Keratinocyte (primary cell): Measurements from ENCODE around the gene SEC61A2. TPM values are rescaled to one million over a fixed set of nuclear protein-coding genes. Genes with fewer than 3 reads are reported as not detected.
"Not testable (repeated sequence)": the region's sequence is repeated elsewhere in the genome, so short reads cannot be mapped to it uniquely, and the experiment has no call there.

ENCODE experiments used
- DNase-seq: peaks from one replicate; pipeline ENCODE4 v3.0.0-alpha.2; 2011; ENCODE audit warnings: low read depth, missing footprints, low spot score
- FAIRE-seq: peaks from 2 replicates; lab custom pipeline; 2011; peaks lifted over from hg19 to GRCh38; lab: Jason Lieb, UNC
- H2AFZ ChIP-seq: 2 replicates; pipeline ENCODE4 v1.6.0; 2012; ENCODE audit warnings: low read length, control low read depth, inconsistent platforms; ENCODE audit not compliant: control insufficient read depth
- H3K27ac ChIP-seq: 2 replicates; pipeline ENCODE4 v1.5.1; 2011; ENCODE audit warnings: low read length; ENCODE audit not compliant: control insufficient read depth, insufficient read depth
- H3K27me3 ChIP-seq: 3 replicates; pipeline ENCODE4 v1.6.0; 2011; ENCODE audit warnings: low read length; ENCODE audit not compliant: control insufficient read depth, insufficient read depth; ENCODE audit errors: extremely low read depth
- H3K36me3 ChIP-seq, 2 experiments: 2 replicates in 1 of 2; 3 replicates in 1 of 2; pipeline ENCODE4 v1.5.1; 2011; ENCODE audit warnings: low read length in 2 of 2, mild to moderate bottlenecking in 1 of 2; ENCODE audit not compliant: control insufficient read depth in 2 of 2, insufficient read depth in 2 of 2; ENCODE audit errors: extremely low read depth in 1 of 2
- H3K4me1 ChIP-seq: 3 replicates; pipeline ENCODE4 v1.5.1; 2011; ENCODE audit warnings: low read length; ENCODE audit not compliant: control insufficient read depth, insufficient read depth; ENCODE audit errors: extremely low read depth
- H3K4me2 ChIP-seq: 3 replicates; pipeline ENCODE4 v1.6.0; 2011; ENCODE audit warnings: low read depth, low read length; ENCODE audit not compliant: control insufficient read depth, insufficient read depth; ENCODE audit errors: extremely low read depth
- H3K4me3 ChIP-seq, 3 experiments: fragments of 200-600 bp in 1 of 3; sonication (generic) in 1 of 3; 2 replicates in 2 of 3; 3 replicates in 1 of 3; pipeline ENCODE4 v1.5.1; 2011 to 2016; ENCODE audit warnings: low read length in 3 of 3, mild to moderate bottlenecking in 3 of 3, control low read depth in 2 of 3, inconsistent platforms in 1 of 3, low read depth in 1 of 3, mixed read lengths in 1 of 3, mixed run types in 1 of 3, moderate library complexity in 1 of 3; ENCODE audit not compliant: control insufficient read depth in 2 of 3, insufficient read depth in 2 of 3; ENCODE audit errors: extremely low read depth in 1 of 3
- H3K79me2 ChIP-seq: 2 replicates; pipeline ENCODE4 v1.6.0; 2012; ENCODE audit warnings: low read length; ENCODE audit not compliant: control insufficient read depth, insufficient read depth
- H3K9ac ChIP-seq: 3 replicates; pipeline ENCODE4 v1.6.0; 2011; ENCODE audit warnings: low read length; ENCODE audit not compliant: control insufficient read depth, insufficient read depth; ENCODE audit errors: extremely low read depth
- H3K9me1 ChIP-seq: 3 replicates; pipeline ENCODE4 v1.6.0; 2011; ENCODE audit warnings: low read length; ENCODE audit not compliant: control insufficient read depth, insufficient read depth; ENCODE audit errors: extremely low read depth
- H3K9me3 ChIP-seq: 2 replicates; pipeline ENCODE4 v1.5.1; 2012; ENCODE audit warnings: low read depth, low read length; ENCODE audit not compliant: control insufficient read depth
- H4K20me1 ChIP-seq: 3 replicates; pipeline ENCODE4 v1.6.0; 2011; ENCODE audit warnings: low read length; ENCODE audit not compliant: control insufficient read depth, insufficient read depth; ENCODE audit errors: extremely low read depth
- EZH2 ChIP-seq: IDR thresholded peaks from one replicate; pipeline ENCODE4 v1.6.1; 2012; ENCODE audit warnings: inconsistent platforms, mild to moderate bottlenecking, low read length, moderate library complexity
- dilution Hi-C: fragments of 300-500 bp; cut with MboI; formaldehyde crosslinking; loops from one replicate; pipeline ENCODE4 v1.7.0; 2020; ENCODE audit warnings: low sequenced_read_pairs; ENCODE audit not compliant: extremely low pct_ligation_motif_present
- polyA plus RNA-seq, 5 experiments: library from polyadenylated mRNA; depleted of rRNA in 3 of 5; stranded (reverse) in 3 of 5; stranded (forward) in 1 of 5; unstranded in 1 of 5; fragments of >200 nt; gene quantifications; 1 replicate in 1 of 5; 2 replicates in 3 of 5; 3 replicates in 1 of 5; pipeline versions ENCODE4 v1.2.1 to v1.2.3, GENCODE V29; 2011 to 2012; ENCODE audit warnings: missing spikeins in 2 of 5, low read depth in 1 of 5, low replicate concordance in 1 of 5
- TF ChIP-seq, protein P1 (sequence below), 3 experiments: IDR thresholded peaks in 1 of 3; conservative IDR thresholded peaks in 1 of 3; optimal IDR thresholded peaks in 1 of 3; 2 replicates in 2 of 3; 3 replicates in 1 of 3; pipeline versions ENCODE3 to v1.5.1; 2011; ENCODE audit warnings: low read length in 3 of 3, mild to moderate bottlenecking in 3 of 3, moderate library complexity in 2 of 3, control low read depth in 1 of 3, inconsistent platforms in 1 of 3; ENCODE audit not compliant: insufficient read depth in 2 of 3; ENCODE audit errors: extremely low read depth in 1 of 3

SEC61A2 gene
- polyA plus RNA-seq, 1 donor (not counting 4 experiments of a cell fraction or from before 2014, with no cell fraction given), result 13.7 TPM

DNA sequence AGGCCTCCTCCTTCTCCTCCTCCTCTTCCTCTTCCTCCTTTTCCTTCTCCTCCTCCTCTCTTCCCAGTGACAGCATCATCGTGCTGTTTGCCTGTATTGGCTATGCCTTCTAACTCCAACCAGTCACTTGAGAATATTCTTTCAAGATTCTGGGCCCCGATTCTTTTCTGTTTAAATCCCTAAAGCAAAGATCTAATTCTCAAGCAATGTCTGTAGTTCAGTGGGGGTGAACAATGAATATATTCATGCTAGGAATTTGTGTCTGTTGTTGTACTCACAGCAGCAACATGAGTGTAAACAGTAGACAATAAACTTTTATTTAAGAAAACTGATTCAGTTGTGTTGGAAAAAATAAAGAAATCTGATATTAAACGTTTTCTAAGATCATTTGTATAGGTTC lies 35.6 kb downstream of the SEC61A2 start:
- Histone ChIP-seq H3K79me2 (no peaks in the 10 kb centered on the region), H4K20me1 (peaks cover 2% of the 10 kb centered on the region), H3K9me1 (no peaks in the 10 kb centered on the region), H3K9me3 (no peaks in the 10 kb centered on the region), H3K27ac (no peak overlapping the region), H3K27me3 (no peaks in the 10 kb centered on the region), H3K4me3 (no peak overlapping the region), H2AFZ (no peak overlapping the region), H3K4me2 (no peak overlapping the region), H3K36me3 (peaks cover 6 to 10% of the 10 kb centered on the region in 2 experiments), H3K9ac (no peak overlapping the region), H3K4me1 (no peaks in the 10 kb centered on the region)
- dilution Hi-C loops, result no loop called here
- no peak for FAIRE-seq
- no peak for DNase-seq
- TF ChIP-seq, protein P1, sequence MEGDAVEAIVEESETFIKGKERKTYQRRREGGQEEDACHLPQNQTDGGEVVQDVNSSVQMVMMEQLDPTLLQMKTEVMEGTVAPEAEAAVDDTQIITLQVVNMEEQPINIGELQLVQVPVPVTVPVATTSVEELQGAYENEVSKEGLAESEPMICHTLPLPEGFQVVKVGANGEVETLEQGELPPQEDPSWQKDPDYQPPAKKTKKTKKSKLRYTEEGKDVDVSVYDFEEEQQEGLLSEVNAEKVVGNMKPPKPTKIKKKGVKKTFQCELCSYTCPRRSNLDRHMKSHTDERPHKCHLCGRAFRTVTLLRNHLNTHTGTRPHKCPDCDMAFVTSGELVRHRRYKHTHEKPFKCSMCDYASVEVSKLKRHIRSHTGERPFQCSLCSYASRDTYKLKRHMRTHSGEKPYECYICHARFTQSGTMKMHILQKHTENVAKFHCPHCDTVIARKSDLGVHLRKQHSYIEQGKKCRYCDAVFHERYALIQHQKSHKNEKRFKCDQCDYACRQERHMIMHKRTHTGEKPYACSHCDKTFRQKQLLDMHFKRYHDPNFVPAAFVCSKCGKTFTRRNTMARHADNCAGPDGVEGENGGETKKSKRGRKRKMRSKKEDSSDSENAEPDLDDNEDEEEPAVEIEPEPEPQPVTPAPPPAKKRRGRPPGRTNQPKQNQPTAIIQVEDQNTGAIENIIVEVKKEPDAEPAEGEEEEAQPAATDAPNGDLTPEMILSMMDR (optimal IDR thresholded peaks at IDR 0.05 in 1 of 3, IDR thresholded peaks at IDR 0.05 in 1 of 3, conservative IDR thresholded peaks at IDR 0.05 in 1 of 3; ENCODE audit: extremely low read depth in 1 of 3, insufficient read depth in 2 of 3, low read length in 3 of 3), result no peak
- no peak for TF ChIP-seq EZH2

DNA sequence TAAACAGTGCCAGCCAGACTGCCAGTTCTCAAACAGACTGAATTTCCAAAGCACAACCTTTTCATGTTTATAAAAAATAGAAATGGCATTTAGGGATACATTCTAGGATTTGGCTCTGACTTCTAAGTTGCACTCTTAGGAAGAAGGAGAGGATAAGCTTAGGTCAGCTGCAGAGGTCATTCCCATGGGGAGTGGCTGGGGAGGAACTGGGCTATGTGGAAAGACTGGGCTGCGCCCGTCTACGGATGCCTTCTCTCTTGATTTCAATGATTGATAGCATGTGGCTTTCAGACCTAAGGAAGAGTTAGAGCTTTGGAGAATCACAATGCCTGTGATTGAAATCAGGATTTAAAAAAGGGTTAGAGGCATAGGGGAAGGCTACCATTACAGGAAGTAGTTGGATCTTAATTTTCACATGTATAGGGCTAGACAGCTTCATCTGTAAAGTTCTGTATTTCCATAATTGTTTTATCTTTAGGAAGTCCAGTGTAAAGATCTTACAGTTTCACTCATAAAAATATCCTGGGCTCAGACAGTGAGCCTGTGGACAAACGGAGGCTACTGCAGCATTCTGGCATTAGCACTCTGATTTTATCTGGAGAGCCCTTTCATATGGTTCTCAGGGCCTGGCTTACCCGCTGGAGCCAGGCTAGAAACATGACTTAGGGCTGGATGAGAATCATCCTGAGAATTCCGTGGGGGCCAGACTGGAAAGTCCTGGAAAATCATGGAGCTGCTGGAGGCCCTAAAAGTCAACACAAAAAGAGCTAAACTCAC lies 36.7 kb downstream of the SEC61A2 start:
- Histone ChIP-seq H3K4me3 (no peak overlapping the region), H3K4me2 (no peak overlapping the region), H4K20me1 (peaks cover 2% of the 10 kb centered on the region), H3K9me1 (no peaks in the 10 kb centered on the region), H3K9me3 (no peaks in the 10 kb centered on the region), H3K4me1 (no peaks in the 10 kb centered on the region), H3K79me2 (no peaks in the 10 kb centered on the region), H3K27me3 (no peaks in the 10 kb centered on the region), H3K27ac (no peak overlapping the region), H3K36me3 (peaks cover 12 to 15% of the 10 kb centered on the region in 2 experiments), H2AFZ (no peak overlapping the region), H3K9ac (no peak overlapping the region)
- FAIRE-seq (no peak), DNase-seq (no peak)
- TF ChIP-seq, protein P1 (optimal IDR thresholded peaks at IDR 0.05 in 1 of 3, IDR thresholded peaks at IDR 0.05 in 1 of 3, conservative IDR thresholded peaks at IDR 0.05 in 1 of 3; ENCODE audit: extremely low read depth in 1 of 3, insufficient read depth in 2 of 3, low read length in 3 of 3), result no peak
- no peak for TF ChIP-seq EZH2
- dilution Hi-C loops, result no loop called here

DNA sequence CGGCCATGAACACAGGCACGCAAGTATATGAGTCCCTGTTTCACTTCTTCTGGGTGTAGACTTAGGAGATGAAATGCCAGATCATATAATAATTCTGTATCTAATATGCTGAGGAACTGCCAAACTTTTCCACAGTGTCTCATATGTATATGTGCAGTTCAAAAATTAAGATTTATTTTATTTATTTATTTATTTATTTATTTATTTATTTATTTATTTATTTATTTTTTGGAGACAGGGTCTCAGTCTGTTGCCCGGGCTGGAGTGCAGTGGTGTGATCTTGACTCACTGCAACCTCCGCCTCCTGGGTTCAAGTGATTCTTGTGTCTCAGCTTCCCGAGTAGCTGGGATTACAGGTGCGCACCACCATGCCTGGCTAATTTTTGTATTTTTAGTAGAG lies 42.0 kb downstream of the SEC61A2 start:
- H3K4me3 ChIP-seq, H3K27me3 ChIP-seq, H3K9me3 ChIP-seq, H3K4me2 ChIP-seq, FAIRE-seq, dilution Hi-C loops, H3K9ac ChIP-seq, DNase-seq, H3K27ac ChIP-seq, H3K79me2 ChIP-seq, H3K9me1 ChIP-seq, H3K4me1 ChIP-seq, H4K20me1 ChIP-seq, H2AFZ ChIP-seq: not testable (repeated sequence)
- peaks cover 16 to 17% of the 10 kb centered on the region in 2 experiments for H3K36me3 ChIP-seq
